Fibroblast of lung (primary cell): ENCODE data around the gene GDF7. TPM values are rescaled to one million over a fixed set of nuclear protein-coding genes. Genes with fewer than 3 reads are reported as not detected.

ENCODE experiments used
- DNase-seq, 2 donors: peaks; one replicate each; pipeline versions ENCODE4 v3.0.0 to v3.0.0-alpha.2; 2010; ENCODE audit warnings: low read depth in 2 of 2
- H2AFZ ChIP-seq: 2 replicates; pipeline ENCODE4 v1.5.1; 2012; ENCODE audit warnings: low read length, control low read depth, inconsistent platforms
- H3K27ac ChIP-seq: 2 replicates; pipeline ENCODE4 v1.5.1; 2011; ENCODE audit warnings: low read length, control low read depth; ENCODE audit not compliant: insufficient read depth
- H3K27me3 ChIP-seq: 2 replicates; pipeline ENCODE4 v1.5.1; 2011; ENCODE audit warnings: mild to moderate bottlenecking, low read length; ENCODE audit not compliant: control insufficient read depth, insufficient read depth
- H3K36me3 ChIP-seq: 2 replicates; pipeline ENCODE4 v1.5.1; 2011; ENCODE audit warnings: low read length; ENCODE audit not compliant: control insufficient read depth, insufficient read depth
- H3K4me1 ChIP-seq: 2 replicates; pipeline ENCODE4 v1.5.1; 2011; ENCODE audit warnings: low read length; ENCODE audit not compliant: control insufficient read depth, insufficient read depth; ENCODE audit errors: extremely low read depth
- H3K4me2 ChIP-seq: 2 replicates; pipeline ENCODE4 v1.5.1; 2011; ENCODE audit warnings: low read length, control low read depth; ENCODE audit not compliant: insufficient read depth; ENCODE audit errors: extremely low read depth
- H3K4me3 ChIP-seq, 4 experiments: fragments of 200-600 bp in 1 of 4; sonication (generic) in 1 of 4; replicated peaks in 1 of 4; 2 replicates each; pipeline ENCODE4 v1.5.1; 2011 to 2016; ENCODE audit warnings: low read length in 4 of 4, low read depth in 3 of 4, mild to moderate bottlenecking in 3 of 4, control low read depth in 2 of 4, inconsistent platforms in 1 of 4, mixed read lengths in 1 of 4; ENCODE audit not compliant: insufficient read depth in 1 of 4; ENCODE audit errors: control extremely low read depth in 1 of 4
- H3K79me2 ChIP-seq: 2 replicates; pipeline ENCODE4 v1.5.1; 2012; ENCODE audit warnings: mild to moderate bottlenecking, low read length, inconsistent platforms; ENCODE audit not compliant: control insufficient read depth, insufficient read depth
- H3K9ac ChIP-seq: 2 replicates; pipeline ENCODE4 v1.5.1; 2011; ENCODE audit warnings: mild to moderate bottlenecking, low read length, control low read depth; ENCODE audit not compliant: insufficient read depth
- H3K9me3 ChIP-seq: 2 replicates; pipeline ENCODE4 v1.5.1; 2012; ENCODE audit warnings: low read depth, low read length; ENCODE audit not compliant: control insufficient read depth, insufficient read depth
- H4K20me1 ChIP-seq: 2 replicates; pipeline ENCODE4 v1.5.1; 2011; ENCODE audit warnings: low read length; ENCODE audit not compliant: control insufficient read depth, insufficient read depth; ENCODE audit errors: extremely low read depth
- CTCF ChIP-seq, 2 donors: IDR thresholded peaks in 1 of 2; conservative IDR thresholded peaks in 1 of 2; 1 replicate in 1 of 2; 2 replicates in 1 of 2; pipeline ENCODE4 v1.5.1; 2011 to 2012; ENCODE audit warnings: low read length in 2 of 2, control low read depth in 1 of 2, inconsistent platforms in 1 of 2, low read depth in 1 of 2, mild to moderate bottlenecking in 1 of 2
- EZH2 ChIP-seq: IDR thresholded peaks from 2 replicates; pipeline ENCODE4 v1.5.1; 2012; ENCODE audit warnings: low read length, control low read depth, mild to moderate bottlenecking; ENCODE audit errors: missing control alignments
- polyA plus RNA-seq, 2 donors: library from polyadenylated mRNA; depleted of rRNA in 1 of 2; stranded (reverse) in 1 of 2; unstranded in 1 of 2; fragments of >200 nt; gene quantifications; 2 replicates each; pipeline ENCODE4 v1.2.1, GENCODE V29; 2011 to 2012; ENCODE audit warnings: missing spikeins in 1 of 2
- total RNA-seq: library from RNA; depleted of rRNA; stranded (reverse); fragments of >200 nt; gene quantifications from 2 replicates; pipeline ENCODE4 v1.2.1, GENCODE V29; 2014

The GDF7 gene
- total and polyA plus RNA-seq, 2 donors (not counting 1 experiment from before 2014, with no cell fraction given), result 0.33 TPM; not detected in 1

GRCh38 chr2:20673686-20674308 is 6.9 kb downstream of the GDF7 start:
- no peaks in the 10 kb centered on the region for H4K20me1 ChIP-seq
- H3K36me3 ChIP-seq, result no peaks in the 10 kb centered on the region
- no peak for DNase-seq

GRCh38 chr2:20674309-20674965 is 7.5 kb downstream of the GDF7 start:
- Histone ChIP-seq H3K4me2 (no peak overlapping the region), H3K27ac (peak overlapping the region; percentile 16), H3K9me3 (no peaks in the 10 kb centered on the region), H3K36me3 (no peaks in the 10 kb centered on the region), H2AFZ (no peak overlapping the region), H4K20me1 (no peaks in the 10 kb centered on the region), H3K4me1 (peaks cover 7% of the 10 kb centered on the region), H3K27me3 (peaks cover 36% of the 10 kb centered on the region), H3K79me2 (no peaks in the 10 kb centered on the region), H3K4me3 (no peak overlapping the region), H3K9ac (no peak overlapping the region)
- no peak for TF ChIP-seq CTCF (conservative IDR thresholded peaks at IDR 0.05 in 1 of 2, IDR thresholded peaks at IDR 0.05 in 1 of 2; ENCODE audit: low read depth in 1 of 2, low read length in 2 of 2)
- no peak for TF ChIP-seq EZH2
- no peak for DNase-seq

More at GRCh38 chr2:20673686-20674308, 6.9 kb downstream of the GDF7 start:
- Histone ChIP-seq H3K27me3 (peaks cover 41% of the 10 kb centered on the region), H2AFZ (no peak overlapping the region), H3K4me2 (no peak overlapping the region), H3K4me1 (peaks cover 7% of the 10 kb centered on the region), H3K9ac (no peak overlapping the region), H3K4me3 (no peak overlapping the region), H3K9me3 (no peaks in the 10 kb centered on the region), H3K27ac (no peak overlapping the region), H3K79me2 (no peaks in the 10 kb centered on the region)
- no peak for TF ChIP-seq EZH2
- no peak for TF ChIP-seq CTCF (conservative IDR thresholded peaks at IDR 0.05 in 1 of 2, IDR thresholded peaks at IDR 0.05 in 1 of 2; ENCODE audit: low read depth in 1 of 2, low read length in 2 of 2)

GRCh38 chr2:20674974-20675679 is 8.2 kb downstream of the GDF7 start:
- Histone ChIP-seq H3K4me1 (peaks cover 7% of the 10 kb centered on the region), H4K20me1 (no peaks in the 10 kb centered on the region), H3K4me3 (no peak overlapping the region), H3K36me3 (no peaks in the 10 kb centered on the region), H2AFZ (no peak overlapping the region), H3K4me2 (peak overlapping the region; percentile 33), H3K27me3 (peaks cover 29% of the 10 kb centered on the region), H3K9ac (no peak overlapping the region), H3K27ac (peak overlapping the region; percentile 16), H3K9me3 (no peaks in the 10 kb centered on the region), H3K79me2 (no peaks in the 10 kb centered on the region)
- TF ChIP-seq EZH2, result no peak
- peak in 1 of 2 donors; percentile 4 for TF ChIP-seq CTCF (conservative IDR thresholded peaks at IDR 0.05 in 1 of 2, IDR thresholded peaks at IDR 0.05 in 1 of 2; ENCODE audit: low read depth in 1 of 2, low read length in 2 of 2)
- DNase-seq, result peak; percentile 77 to 81
